Right cardiac atrium (tissue), 5 donors: ENCODE measurements around the gene RRP15. TPM values are rescaled to one million over a fixed set of nuclear protein-coding genes. Genes with fewer than 3 reads are reported as not detected.

Source experiments
- ATAC-seq, 2 donors: fragments of 200-7000 bp; cut with Tn5 transposase; one replicate each; pipeline versions ENCODE4 v1.8.0 to v1.9.1; 2020; ENCODE audit warnings: moderate library complexity in 2 of 2, mild to moderate bottlenecking in 1 of 2
- DNase-seq, 3 donors: peaks; one replicate each; pipeline ENCODE4 v3.0.0-alpha.2; 2020
- H3K27ac ChIP-seq: one replicate; pipeline ENCODE4 v1.5.1; 2013; ENCODE audit warnings: mild to moderate bottlenecking, low read length, control low read depth, moderate library complexity
- H3K27me3 ChIP-seq: one replicate; pipeline ENCODE4 v1.6.1; 2013; ENCODE audit not compliant: control insufficient read depth, insufficient read depth
- H3K4me1 ChIP-seq: one replicate; pipeline ENCODE4 v1.6.1; 2013; ENCODE audit warnings: low read length; ENCODE audit not compliant: control insufficient read depth, insufficient read depth
- H3K4me3 ChIP-seq: one replicate; pipeline ENCODE4 v1.5.1; 2013; ENCODE audit warnings: low read length, control low read depth
- H3K9me3 ChIP-seq: one replicate; pipeline ENCODE4 v1.6.1; 2013; ENCODE audit warnings: low read length; ENCODE audit not compliant: control insufficient read depth
- WGBS: extraction: QIAGEN DNeasy Blood & Tissue Kit; methylation state at CpG from one replicate; pipeline ENCODE4 v1.1.7; 2013; 5-methylcytosine and 5-hydroxymethylcytosine counted together
- intact Hi-C, 4 donors: fragments of 100-400 bp; cut with DNase I; formaldehyde crosslinking; loops; one replicate each; pipeline versions ENCODE4 v1.11.0 to v1.14.0; 2022 to 2023
- polyA plus RNA-seq: library from polyadenylated mRNA; stranded (reverse); fragments of 200-250 nt; gene quantifications from one replicate; pipeline ENCODE4 v1.2.3, GENCODE V29; 2013
- total RNA-seq, 4 donors: library from RNA; stranded (reverse); fragmentation: NEBNext Ultra II Directional; extraction: Animal tissue kit (Norgen Biotek cat#: 25700); gene quantifications; one replicate each; pipeline ENCODE4 v1.2.1, GENCODE V29; 2021
- donor health status: healthy with polysubstance abuse.
- donor health status: DM: no; HTN: yes; CAD: no.
- donor health status: DM: no; HTN: no; CAD: no.
- donor health status: DM: no; HTN: yes; CAD: no; lungs with severe emphysema.
- donor health status: DM: yes; HTN: yes; CAD: no.

RRP15 gene
- total and polyA plus RNA-seq, 5 donors, result 3.8 to 24.7 (median 19.8) TPM

GRCh38 chr1:218259800-218260199 lies 25.3 kb upstream of the RRP15 start:
- intact Hi-C loops, result no loop called here
- no peaks in the 10 kb centered on the region for H3K27me3 ChIP-seq
- H3K27ac ChIP-seq, result no peak overlapping the region
- 41% methylated on average over 6 of the region's 6 CpGs for WGBS
- H3K4me3 ChIP-seq, result no peak overlapping the region
- H3K4me1 ChIP-seq, result no peaks in the 10 kb centered on the region
- DNase-seq (no peak), ATAC-seq (no peak)
- H3K9me3 ChIP-seq, result peaks cover 1% of the 10 kb centered on the region

DNA sequence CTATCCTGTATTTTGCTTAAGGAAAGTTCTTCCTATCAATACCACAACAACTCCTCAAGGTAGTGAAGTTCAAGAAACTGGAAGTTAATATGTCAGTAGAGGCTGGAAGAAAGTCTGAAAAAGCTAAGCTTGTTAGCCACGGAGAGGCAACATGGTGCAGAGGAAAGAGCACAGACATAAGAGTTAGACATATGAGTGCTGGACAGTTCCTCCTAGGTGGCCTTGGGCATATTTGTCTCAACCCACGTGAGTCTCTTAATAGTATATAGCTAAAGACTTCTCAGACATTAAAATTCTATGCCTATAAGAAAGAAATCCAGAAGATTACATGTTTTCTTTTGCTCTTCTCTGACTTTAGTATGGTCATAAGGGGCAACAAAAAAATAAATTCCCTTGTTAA lies 22.8 kb upstream of the RRP15 start:
- Histone ChIP-seq H3K4me3 (no peak overlapping the region), H3K27me3 (no peaks in the 10 kb centered on the region)
- WGBS, result 49% methylated on average over 2 of the region's 2 CpGs

GRCh38 chr1:218266356-218266755 lies 18.7 kb upstream of the RRP15 start:
- H3K9me3 ChIP-seq, result no peaks in the 10 kb centered on the region
- H3K27me3 ChIP-seq, result no peaks in the 10 kb centered on the region
- ATAC-seq (no peak), DNase-seq (no peak)
- H3K4me3 ChIP-seq, result no peak overlapping the region
- WGBS, result 48% methylated on average over 2 of the region's 2 CpGs
- intact Hi-C loops, result no loop called here
- H3K27ac ChIP-seq, result no peak overlapping the region
- H3K4me1 ChIP-seq, result no peaks in the 10 kb centered on the region

More for the DNA sequence above, 22.8 kb upstream of the RRP15 start:
- Histone ChIP-seq H3K4me1 (no peaks in the 10 kb centered on the region), H3K27ac (no peak overlapping the region), H3K9me3 (peaks cover 1% of the 10 kb centered on the region)
- intact Hi-C loops, result no loop called here
- DNase-seq (no peak), ATAC-seq (no peak)

DNA sequence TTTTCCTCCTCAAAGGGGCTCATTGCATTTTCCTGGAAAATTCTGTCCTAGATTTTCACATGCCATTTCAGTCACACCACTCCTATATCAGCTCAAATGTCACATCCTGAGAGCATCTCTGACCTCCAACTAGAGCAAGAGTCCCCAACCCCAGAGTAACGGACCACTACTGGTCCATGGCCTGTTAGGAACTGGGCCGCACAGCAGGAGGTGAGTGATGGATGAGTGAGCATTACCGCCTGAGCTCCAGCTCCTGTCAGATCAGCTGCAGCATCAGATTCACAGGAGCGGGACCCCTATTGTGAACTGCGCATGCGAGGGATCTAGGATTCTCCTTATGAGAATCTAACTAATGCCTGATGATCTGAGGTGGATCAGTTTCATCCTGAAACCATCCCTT lies 12.7 kb upstream of the RRP15 start:
- Histone ChIP-seq H3K4me1 (no peaks in the 10 kb centered on the region), H3K4me3 (no peak overlapping the region), H3K27ac (no peak overlapping the region), H3K27me3 (no peaks in the 10 kb centered on the region), H3K9me3 (no peaks in the 10 kb centered on the region)
- no peak for ATAC-seq
- whole genome bisulfite sequencing, result 85% methylated on average over 6 of the region's 6 CpGs
- intact Hi-C loops, result no loop called here
- DNase-seq, result no peak

- no peak for ATAC-seq
Observed at GRCh38 chr1:218273762-218274479, 11.2 kb upstream of the RRP15 start.

GRCh38 chr1:218274511-218274910 lies 10.6 kb upstream of the RRP15 start:
- Histone ChIP-seq H3K9me3 (no peaks in the 10 kb centered on the region), H3K4me3 (no peak overlapping the region), H3K27me3 (no peaks in the 10 kb centered on the region), H3K4me1 (no peaks in the 10 kb centered on the region), H3K27ac (no peak overlapping the region)
- 83% methylated on average over 2 of the region's 2 CpGs for WGBS
- ATAC-seq (no peak), DNase-seq (no peak)
- intact Hi-C loops, result no loop called here

More at GRCh38 chr1:218273762-218274479, 11.2 kb upstream of the RRP15 start:
- H3K27me3 ChIP-seq, result no peaks in the 10 kb centered on the region
- H3K4me3 ChIP-seq, result no peak overlapping the region
- no peaks in the 10 kb centered on the region for H3K9me3 ChIP-seq
- no peak for DNase-seq
- intact Hi-C loops, result no loop called here
- no peaks in the 10 kb centered on the region for H3K4me1 ChIP-seq
- H3K27ac ChIP-seq, result no peak overlapping the region
- 72% methylated on average over 3 of the region's 3 CpGs for WGBS

DNA sequence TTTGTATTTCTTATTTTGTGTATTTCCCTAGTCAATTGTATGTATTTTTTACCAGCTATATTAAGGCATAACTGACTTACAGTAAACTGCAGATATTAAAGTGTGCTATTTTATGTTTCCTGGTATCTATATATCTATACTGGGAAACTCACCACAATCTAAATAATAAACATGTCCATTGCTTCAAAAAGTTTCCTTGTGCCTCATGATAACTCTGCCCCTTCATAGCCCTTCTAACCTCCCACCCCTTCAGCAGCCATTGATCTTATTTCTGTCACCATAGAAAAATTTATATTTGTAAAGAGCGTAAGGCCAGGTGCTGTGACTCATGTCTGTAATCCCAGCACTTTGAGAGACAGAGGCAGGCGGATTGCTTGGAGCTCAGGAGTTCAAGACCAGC lies 9.3 kb upstream of the RRP15 start:
- intact Hi-C loops, result no loop called here

GRCh38 chr1:218281285-218281684 lies 3.8 kb upstream of the RRP15 start:
- Histone ChIP-seq H3K4me3 (no peak overlapping the region), H3K9me3 (no peaks in the 10 kb centered on the region), H3K4me1 (peaks cover 2% of the 10 kb centered on the region), H3K27ac (no peak overlapping the region), H3K27me3 (no peaks in the 10 kb centered on the region)
- ATAC-seq (no peak), DNase-seq (no peak)
- WGBS, result 91% methylated on average over 4 of the region's 4 CpGs
- intact Hi-C loops, result no loop called here

More for the DNA sequence above, 9.3 kb upstream of the RRP15 start:
- H3K4me3 ChIP-seq, result no peak overlapping the region
- no peaks in the 10 kb centered on the region for H3K27me3 ChIP-seq
- ATAC-seq (no peak), DNase-seq (no peak)
- H3K9me3 ChIP-seq, result no peaks in the 10 kb centered on the region
- no peak overlapping the region for H3K27ac ChIP-seq
- H3K4me1 ChIP-seq, result no peaks in the 10 kb centered on the region
- WGBS, result 79% methylated on average over 2 of the region's 2 CpGs

DNA sequence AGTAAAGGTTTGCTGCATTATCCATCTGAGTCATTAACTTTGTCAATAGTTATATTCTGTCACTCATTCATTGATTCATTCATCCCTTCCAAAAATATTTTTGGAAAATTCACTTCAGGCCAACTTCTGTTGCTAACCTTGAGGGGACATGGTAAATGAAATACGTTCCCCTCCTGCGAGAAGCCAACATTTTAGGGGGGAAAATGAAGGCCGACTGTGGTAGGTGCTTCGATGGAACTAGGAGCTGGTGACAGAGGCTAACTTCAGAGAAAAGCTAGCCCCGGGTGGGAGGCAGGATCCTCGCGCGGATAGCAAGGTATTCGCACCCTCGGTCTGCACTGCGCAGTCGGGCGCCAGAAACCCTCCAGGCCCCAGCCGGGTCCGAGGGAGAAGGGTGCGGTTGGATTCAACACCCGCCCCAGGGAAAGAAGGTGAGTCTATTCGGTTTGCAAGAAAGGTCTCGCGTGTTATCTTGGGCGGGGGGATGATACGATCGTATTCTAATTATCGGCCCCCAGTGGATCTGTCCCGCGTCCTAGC lies 646 bp upstream of the RRP15 start:
- ATAC-seq (peak in 1 of 2 donors; percentile 67), DNase-seq (peak in 2 of 3 donors; percentile 18 to 61)
- peak overlapping the region; percentile 61 for H3K27ac ChIP-seq
- whole genome bisulfite sequencing, result 8% methylated on average over 26 of the region's 26 CpGs
- H3K4me1 ChIP-seq, result peaks cover 2% of the 10 kb centered on the region
- peak overlapping the region; percentile 71 for H3K4me3 ChIP-seq
- intact Hi-C loops, result no loop called here
- no peaks in the 10 kb centered on the region for H3K9me3 ChIP-seq
- no peaks in the 10 kb centered on the region for H3K27me3 ChIP-seq

- WGBS, result 77% methylated on average over 3 of the region's 3 CpGs
- H3K4me3 ChIP-seq, result no peak overlapping the region
- H3K9me3 ChIP-seq, result no peaks in the 10 kb centered on the region
- DNase-seq (no peak), ATAC-seq (no peak)
- intact Hi-C loops, result no loop called here
- no peaks in the 10 kb centered on the region for H3K4me1 ChIP-seq
- H3K27ac ChIP-seq, result no peak overlapping the region
- no peaks in the 10 kb centered on the region for H3K27me3 ChIP-seq
Observed at GRCh38 chr1:218292515-218292914, 7.4 kb downstream of the RRP15 start.

DNA sequence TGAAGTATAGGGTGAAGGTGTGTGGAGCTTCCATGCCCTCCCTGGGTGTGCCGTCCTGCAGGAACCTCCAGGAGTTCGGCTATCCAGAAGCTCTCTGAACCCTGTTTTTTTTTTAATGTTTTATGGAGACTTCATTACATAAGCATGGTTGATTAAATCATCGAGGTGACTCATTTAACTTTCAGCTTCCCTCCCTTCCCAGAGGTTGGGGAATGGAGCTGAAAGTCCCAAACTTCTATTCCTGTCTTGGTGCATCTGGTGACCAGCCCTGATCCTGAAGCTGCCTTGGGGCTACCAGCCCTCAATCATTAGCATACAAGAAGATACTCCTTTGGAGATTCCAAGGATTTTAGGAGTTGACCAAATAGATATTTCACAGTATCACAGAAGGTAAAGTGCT lies 9.5 kb downstream of the RRP15 start:
- Histone ChIP-seq H3K9me3 (no peaks in the 10 kb centered on the region), H3K27ac (no peak overlapping the region), H3K4me3 (no peak overlapping the region), H3K27me3 (no peaks in the 10 kb centered on the region), H3K4me1 (no peaks in the 10 kb centered on the region)
- DNase-seq, result no peak
- intact Hi-C loops, result no loop called here
- ATAC-seq, result no peak
- WGBS, result 92% methylated on average over 3 of the region's 3 CpGs
